HG02798 (cell line): ENCODE measurements around the gene ZP4.

Experiments used
- ATAC-seq: cut with Tn5 transposase; IDR thresholded peaks from one replicate; pipeline ENCODE4 v1.9.1; 2021; ENCODE audit warnings: mild to moderate bottlenecking; ENCODE audit not compliant: unreplicated experiment, poor library complexity

The ZP4 gene

DNA sequence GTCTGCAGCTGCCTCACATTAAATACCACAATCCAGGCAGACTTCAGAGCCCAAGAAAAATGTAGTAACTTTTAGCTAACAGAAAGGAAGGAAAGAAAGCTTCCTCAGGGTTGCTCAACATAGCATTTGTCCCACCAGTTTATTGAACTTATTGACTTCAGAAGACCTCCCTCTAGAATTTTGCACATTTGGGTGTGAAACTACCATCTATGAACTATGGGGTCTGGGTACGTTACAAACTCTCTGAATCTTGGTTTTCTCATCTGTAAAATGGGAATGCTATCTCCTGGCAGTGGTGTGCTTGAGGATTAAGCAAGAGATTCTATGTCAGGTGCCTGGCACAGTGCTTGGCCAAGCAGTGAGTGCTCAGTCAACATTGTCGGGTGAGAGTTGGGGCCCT, at the start of gene ZP4:
TSS of gene ZP4 (minus strand) at position 101 of the 400 bp plus-strand sequence. CDS start 287 bp downstream, outside the sequence.
- no peak for ATAC-seq

DNA sequence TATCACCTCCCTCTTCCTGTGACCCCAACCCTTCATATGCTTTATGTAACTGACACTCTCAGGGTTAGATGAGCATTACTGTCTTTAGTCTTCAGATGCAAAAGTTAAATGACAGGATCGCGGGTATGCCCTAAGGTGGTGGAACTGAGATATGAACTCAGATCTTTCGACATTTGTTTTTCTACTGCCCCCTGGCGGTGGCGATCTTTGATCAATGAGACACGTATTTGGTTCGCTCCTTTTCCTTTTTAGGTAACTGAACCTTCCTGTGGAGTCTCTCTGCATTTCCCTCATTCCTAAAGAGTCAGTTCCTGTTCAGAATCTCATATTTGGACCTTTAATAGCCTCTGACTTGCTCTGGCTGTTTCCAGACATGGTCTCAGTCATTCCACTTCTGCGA, 47.8 kb upstream of the ZP4 start:
- no peak for ATAC-seq

- ATAC-seq, result no peak
These were observed 47.3 kb upstream of the ZP4 start for GRCh38 chr1:237938068-237938467.

DNA sequence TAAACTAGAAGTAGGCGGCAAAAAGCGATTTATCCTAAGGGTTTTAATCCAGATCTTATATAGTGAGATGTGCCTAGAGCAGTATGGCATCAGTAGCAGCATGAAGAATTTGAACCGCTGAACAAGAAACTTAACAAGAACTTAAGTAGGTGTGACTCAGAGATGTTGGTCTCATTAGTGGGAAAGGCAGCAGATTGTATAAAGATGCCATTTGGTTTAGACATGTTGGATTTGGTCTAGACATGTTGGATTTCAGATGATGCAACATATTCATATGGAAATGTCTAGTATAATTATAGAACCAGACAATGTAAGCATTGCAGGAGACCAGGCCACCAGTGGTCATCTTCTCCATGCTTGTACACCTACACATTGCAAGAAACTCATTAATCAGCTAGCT, 42.1 kb upstream of the ZP4 start:
- ATAC-seq, result no peak

DNA sequence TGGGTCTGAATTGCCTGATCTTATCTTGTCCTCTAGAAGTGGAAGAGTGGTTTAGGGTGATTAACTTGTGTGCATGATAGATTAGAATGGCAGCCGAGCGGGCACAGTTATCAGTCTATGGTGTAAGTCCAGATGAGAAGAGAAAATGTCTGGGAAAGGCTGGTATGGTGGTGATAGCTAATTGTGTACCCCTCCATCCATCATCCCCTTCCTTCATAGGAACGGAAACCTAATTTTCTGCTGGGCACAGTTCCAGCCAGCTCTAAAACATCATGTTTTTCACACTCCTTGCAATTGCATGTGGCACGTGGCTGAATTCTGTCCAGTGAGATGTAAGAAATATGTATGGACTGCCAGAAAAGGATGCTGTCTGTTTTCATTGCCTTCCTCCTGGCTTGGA, 40.9 kb upstream of the ZP4 start:
- no peak for ATAC-seq

DNA sequence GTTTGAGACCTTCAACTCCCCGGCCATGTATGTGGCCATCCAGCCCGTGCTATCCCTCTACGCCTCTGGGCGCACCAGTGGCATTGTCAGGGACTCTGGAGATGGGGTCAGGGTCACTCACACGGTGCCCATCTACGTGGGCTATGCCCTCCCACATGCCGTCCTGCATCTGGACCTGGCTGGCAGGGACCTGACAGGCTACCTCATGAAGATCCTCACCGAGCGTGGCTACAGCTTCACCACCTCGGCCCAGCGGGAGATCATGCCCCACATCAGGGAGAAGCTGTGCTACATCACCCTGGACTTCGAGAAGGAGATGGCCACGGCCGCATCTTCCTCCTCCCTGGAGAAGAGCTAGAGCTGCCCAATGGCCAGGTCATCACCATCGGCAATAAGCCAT, 36.5 kb upstream of the ZP4 start:
- no peak for ATAC-seq

DNA sequence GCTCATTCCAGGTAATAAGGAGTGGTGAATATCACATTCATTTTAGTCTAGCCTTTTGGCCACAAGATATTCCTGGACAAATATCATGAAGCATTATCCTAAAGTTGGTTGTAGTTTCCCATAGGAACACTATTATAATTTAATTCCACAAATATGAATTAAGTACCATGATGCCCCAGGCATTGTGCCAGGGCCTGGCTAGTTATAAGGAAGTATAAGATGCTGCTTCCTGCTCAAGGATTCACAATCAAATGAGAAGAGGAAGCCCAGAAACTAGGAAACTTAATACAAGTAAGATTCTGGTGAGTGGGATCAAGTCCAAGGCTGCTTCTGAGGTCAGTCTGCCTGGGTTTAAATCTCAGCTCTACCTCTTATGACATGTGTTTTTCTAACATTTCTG, 30.6 kb upstream of the ZP4 start:
- ATAC-seq, result no peak

DNA sequence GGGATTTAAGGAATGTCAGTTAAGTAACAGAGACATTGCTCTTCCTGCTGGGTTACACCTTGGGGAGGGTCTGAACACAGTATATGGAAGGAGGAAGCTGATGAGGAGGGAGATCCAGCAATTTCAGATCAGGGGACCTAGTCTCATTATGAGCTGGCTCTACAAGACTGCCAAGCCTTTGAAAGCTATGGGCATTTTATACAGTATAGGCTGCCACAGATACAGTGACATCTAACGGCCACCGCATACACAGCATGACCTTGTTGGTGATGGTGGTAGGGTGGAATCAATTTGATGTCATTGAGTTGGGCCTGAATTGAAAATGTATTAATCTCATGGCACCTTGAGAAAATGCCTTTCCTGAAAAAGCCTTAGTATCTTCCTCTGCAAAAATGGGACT, 22.6 kb upstream of the ZP4 start:
- ATAC-seq, result no peak

- no peak for ATAC-seq
These were observed 21.2 kb upstream of the ZP4 start for GRCh38 chr1:237911911-237912310.

DNA sequence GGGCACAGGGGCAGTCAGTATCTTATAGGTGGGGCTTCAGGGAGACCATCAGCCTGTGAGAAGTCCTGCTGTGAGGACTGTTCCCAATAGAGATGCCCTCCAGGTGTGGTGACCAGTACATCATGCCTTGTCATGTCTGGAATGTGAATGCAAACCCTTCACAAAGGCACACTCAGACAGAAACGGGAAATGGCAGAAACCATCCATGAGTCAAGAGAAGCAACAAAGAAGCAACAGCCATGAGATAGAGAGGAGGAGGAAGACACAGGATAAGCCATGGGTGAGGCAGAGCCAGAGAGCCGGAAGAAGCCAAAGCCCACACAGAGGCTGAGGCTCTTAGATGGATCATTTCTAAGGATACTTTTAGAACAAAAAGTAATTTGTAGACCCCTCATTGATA, 20.1 kb upstream of the ZP4 start:
- no peak for ATAC-seq

- no peak for ATAC-seq
These were observed 13.2 kb upstream of the ZP4 start for GRCh38 chr1:237903961-237904360.

- no peak for ATAC-seq
These were observed 12.4 kb upstream of the ZP4 start for GRCh38 chr1:237902960-237903743.

GRCh38 chr1:237901299-237901934, 10.7 kb upstream of the ZP4 start:
- peak; percentile 73 for ATAC-seq

DNA sequence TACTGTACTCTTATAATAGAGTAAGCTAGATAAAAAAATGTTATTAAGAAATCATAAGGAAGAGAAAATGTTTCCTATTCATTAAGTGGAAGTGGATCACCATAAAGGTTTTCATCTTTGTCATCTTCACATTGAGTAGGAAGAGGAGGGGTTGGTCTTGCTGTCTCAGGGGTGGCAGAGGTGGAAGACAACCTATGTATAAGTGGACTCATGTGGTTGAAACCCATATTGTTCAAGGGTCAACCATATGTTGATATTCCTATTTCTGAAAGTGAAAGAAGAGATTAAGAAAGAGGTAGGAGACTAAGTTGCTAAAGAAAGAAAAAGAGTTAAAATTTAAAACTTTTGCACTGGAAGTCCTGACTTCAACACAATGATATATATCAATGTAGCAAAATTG, 4.9 kb upstream of the ZP4 start:
- no peak for ATAC-seq

GRCh38 chr1:237894131-237894530, 3.4 kb upstream of the ZP4 start:
- no peak for ATAC-seq

- ATAC-seq, result no peak
These were observed 1.3 kb upstream of the ZP4 start for GRCh38 chr1:237891979-237892378.

- ATAC-seq, result no peak
These were observed 544 bp upstream of the ZP4 start for GRCh38 chr1:237891266-237891665.

DNA sequence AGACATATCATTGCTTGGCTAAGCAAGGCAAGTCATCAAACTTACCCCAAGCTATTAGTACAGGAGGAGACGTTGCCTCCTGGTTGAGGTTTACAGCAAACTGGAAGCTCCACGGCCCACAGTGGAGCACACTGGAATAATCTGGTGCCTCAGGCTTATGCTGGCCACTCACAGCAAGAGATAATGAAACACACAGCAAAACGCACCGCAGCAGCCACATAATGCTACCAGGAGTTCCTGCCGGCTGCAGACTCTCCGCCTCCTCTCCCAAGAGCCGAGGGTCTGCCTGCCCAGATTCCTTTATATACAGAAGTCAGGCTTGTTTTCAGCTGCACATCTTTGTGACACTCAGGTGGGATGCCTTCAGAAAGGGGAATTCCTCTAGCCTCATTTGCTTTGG, 306 bp downstream of the ZP4 start:
- ATAC-seq, result no peak

- ATAC-seq, result no peak
These were observed 2.6 kb downstream of the ZP4 start for GRCh38 chr1:237888143-237888542.

GRCh38 chr1:237887542-237887941, 3.2 kb downstream of the ZP4 start:
- no peak for ATAC-seq

DNA sequence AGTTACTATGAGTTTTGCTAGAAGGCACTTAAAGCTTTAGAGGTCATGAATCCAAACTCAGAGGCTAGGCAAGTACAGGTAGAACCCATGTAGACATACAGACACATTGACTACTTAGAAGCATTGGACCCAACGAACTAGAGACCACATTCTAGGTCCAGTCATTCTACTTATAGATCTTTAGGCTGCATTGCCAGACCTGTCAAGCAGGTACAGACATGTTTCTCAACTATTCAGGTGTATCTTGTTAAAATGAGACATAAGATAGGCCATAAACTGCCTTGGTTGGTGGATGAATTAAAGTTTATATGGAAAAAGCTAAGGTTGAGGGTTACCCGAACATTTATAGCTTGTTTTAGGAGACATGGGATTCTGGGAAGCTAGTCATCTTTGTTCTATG, 6.5 kb downstream of the ZP4 start:
- no peak for ATAC-seq

- ATAC-seq, result no peak
These were observed 11.5 kb downstream of the ZP4 start for GRCh38 chr1:237879195-237879594.
